ENCODE results near the gene GNB3.

Gene GNB3

DNA sequence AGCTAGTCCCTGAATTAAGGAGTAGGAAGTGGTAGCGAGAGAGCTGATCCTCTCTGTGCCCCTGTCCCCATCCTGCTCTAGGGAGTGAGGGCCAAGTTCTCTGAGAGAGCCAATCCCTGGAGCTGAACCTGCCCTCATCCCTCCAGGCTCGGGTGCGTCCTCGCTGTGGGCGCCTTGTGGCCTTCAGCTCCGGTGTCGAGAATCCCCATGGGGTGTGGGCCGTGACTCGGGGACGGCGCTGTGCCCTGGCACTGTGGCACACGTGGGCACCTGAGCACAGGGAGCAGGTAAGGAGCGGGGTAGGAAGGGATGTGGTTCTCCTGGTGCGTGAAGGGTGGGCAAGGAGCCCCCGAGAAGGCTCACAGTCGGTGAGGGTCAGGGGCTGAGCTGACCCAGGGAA is 1.9 kb upstream of the GNB3 start:
- DNase-seq (ENCODE audit: insufficient read length, low spot score) (no peak), FAIRE-seq (no peak)
- no peak for TF ChIP-seq CTCF (IDR thresholded peaks at IDR 0.05; ENCODE audit: insufficient read depth, missing control alignments)

DNA sequence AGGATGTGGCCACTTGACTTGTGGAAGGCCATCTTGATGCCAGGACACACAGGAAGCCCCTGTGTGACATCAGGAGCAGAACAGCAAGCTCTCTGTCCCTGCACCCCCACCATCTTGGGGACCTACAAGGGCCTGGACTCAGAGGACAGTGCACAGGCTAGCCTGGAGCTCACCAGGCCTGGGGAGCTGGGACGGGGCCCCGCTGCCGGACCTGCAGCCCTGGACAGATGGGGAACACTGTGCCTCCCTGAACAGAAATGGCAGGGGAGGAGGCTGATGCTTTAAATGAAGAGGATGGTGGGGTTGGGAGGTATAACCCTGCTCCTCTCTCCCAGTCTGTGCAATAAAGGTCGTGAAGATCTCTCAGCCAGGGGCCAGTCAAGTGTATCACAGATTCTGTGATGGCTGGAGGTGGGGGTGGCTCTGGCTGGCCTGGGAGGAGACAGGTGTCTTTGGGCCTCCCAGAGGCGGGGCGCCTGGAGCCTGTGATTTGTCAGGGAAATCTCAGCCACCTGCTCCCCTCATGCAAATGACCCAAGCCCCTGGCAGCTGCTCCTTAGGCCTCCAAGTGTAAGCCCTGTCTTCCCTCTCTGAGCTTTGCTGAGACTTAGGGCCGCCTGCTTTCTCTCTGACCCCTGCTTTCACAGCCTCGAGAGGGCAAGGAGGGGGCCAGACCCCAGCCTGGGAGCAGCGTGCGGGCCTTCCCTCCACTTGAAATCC is 1.1 kb upstream of the GNB3 start:
- DNase-seq (ENCODE audit: insufficient read length, low spot score): no peak
- FAIRE-seq: peak; percentile 21

DNA sequence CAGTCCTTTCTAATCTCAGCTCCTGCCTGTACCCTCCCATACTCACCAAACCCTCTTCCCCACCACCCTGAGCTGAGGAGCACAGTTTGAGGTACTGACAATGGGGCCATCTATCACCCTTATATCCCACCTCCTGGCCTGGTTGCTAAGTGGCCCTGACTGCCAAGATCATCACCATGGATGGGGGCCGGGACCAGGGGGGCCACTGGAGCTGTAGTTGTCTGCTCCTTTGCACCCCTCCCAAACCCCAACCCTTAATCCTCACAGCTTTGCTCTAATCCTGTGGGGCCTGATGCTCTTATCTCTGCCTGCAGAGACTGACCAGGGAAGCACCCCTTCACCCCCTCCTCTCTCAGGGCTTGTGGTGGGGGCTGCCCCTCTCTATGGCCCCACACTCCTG is 395 bp upstream of the GNB3 start:
- FAIRE-seq (peak; percentile 83), DNase-seq (ENCODE audit: insufficient read length, low spot score) (no peak)
- no peak for TF ChIP-seq CTCF (IDR thresholded peaks at IDR 0.05; ENCODE audit: insufficient read depth, missing control alignments)

More for the DNA sequence above, 1.1 kb upstream of the GNB3 start:
- no peak for TF ChIP-seq CTCF (IDR thresholded peaks at IDR 0.05; ENCODE audit: insufficient read depth, missing control alignments)

DNA sequence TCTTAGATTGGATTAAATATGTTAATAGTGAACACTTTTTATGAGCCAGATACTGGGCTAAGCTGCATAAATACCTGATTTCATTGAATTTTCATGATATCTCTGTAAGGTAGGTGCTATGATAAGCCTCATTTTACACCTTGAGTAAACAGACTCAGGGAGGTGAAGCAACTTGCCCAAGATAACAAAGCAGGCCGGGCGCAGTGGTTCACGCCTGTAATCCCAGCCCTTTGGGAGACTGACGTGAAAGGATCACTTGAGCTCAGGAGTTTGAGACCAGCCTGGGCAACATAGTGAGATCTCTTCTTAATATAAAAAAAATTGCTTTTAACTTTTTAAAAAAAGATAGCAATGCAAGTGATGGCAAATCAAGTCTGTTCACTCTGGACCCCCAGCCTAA is 1.4 kb downstream of the GNB3 start:
- no peak for TF ChIP-seq CTCF (IDR thresholded peaks at IDR 0.05; ENCODE audit: insufficient read depth, missing control alignments)
- no peak for FAIRE-seq
- DNase-seq (ENCODE audit: insufficient read length, low spot score): no peak

DNA sequence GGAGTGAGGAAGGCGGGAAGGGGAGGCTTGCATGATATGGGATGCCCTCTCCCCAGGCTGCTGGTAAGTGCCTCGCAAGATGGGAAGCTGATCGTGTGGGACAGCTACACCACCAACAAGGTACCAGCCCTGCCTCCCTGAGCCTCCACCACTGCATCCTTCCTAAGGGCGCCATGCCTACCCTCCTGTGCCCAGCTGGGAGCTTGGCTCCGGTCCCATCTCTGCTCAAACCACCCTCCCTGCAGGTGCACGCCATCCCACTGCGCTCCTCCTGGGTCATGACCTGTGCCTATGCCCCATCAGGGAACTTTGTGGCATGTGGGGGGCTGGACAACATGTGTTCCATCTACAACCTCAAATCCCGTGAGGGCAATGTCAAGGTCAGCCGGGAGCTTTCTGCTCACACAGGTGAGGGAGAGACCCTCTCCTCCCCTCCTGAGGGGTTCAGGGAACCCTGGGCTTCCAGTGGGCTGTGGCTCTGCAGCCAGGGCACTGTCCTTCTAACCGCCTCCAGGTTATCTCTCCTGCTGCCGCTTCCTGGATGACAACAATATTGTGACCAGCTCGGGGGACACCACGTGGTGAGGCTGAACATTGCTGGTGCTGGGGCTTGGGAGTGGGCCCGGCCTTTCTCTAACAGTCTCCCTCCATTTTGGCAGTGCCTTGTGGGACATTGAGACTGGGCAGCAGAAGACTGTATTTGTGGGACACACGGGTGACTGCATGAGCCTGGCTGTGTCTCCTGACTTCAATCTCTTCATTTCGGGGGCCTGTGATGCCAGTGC is 2.6 kb downstream of the GNB3 start:
- DNase-seq (ENCODE audit: insufficient read length, low spot score) (no peak), FAIRE-seq (no peak)
- peak; percentile 3 for TF ChIP-seq CTCF (IDR thresholded peaks at IDR 0.05; ENCODE audit: insufficient read depth, missing control alignments)

GRCh38 chr12:6845395-6845794 is 4.7 kb downstream of the GNB3 start:
- FAIRE-seq (no peak), DNase-seq (ENCODE audit: insufficient read length, low spot score) (no peak)
- no peak for TF ChIP-seq CTCF (IDR thresholded peaks at IDR 0.05; ENCODE audit: insufficient read depth, missing control alignments)

Measured in D721Med (cell line).